Endothelial cell of hepatic sinusoid (primary cell): ENCODE measurements around the gene TK1.

ENCODE experiments used
- in situ Hi-C: cut with HindIII; loops from 2 replicates; pipeline ENCODE4 v1.10.0; 2017; ENCODE audit warnings: low sequenced_read_pairs

The TK1 gene

DNA sequence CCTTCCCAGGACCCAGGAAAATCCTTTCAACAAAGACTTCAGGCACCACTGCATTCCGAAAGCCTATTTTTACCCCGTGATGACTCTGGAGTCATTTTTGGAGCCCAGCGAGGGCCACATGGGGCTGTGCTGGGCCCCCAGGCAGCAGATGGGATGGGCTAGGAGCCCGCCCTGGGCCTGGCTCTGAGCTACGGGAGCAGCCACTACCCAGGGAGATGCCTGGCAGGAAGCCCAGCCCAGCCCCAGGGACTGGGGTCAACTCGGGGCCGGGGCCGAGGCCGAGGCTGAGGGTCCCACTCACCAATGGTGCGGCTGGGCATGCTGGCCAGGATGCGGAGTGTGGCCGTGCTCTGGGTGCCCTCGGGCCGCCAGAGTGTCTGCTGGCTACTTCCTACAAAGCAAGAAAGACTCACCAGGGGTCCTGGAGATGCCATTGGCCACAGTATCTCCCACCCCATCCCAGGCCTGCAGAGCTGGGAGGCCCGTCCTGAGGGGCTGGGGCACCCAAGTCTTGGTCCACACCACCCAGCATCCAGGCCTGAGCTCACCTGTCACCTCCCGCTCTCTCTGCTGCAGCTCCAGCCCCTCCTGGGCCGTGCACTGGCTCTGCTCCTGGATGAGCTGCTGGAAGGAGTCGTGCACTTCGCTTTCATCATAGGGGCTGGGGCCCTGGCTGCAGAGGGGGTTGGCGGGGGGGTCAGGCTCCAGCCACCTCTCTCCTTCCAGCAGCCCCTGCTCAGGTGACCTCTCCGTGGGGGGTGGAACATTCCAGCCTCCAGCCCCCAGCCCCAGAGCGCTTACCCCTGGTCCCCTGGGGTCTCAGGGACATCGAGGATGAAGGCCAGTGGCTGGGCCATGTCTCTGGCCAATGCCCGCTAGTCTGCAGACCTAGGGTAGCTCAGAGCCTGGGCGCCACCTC, 60.6 kb downstream of the TK1 start:
- in situ Hi-C loops, result no loop called here

DNA sequence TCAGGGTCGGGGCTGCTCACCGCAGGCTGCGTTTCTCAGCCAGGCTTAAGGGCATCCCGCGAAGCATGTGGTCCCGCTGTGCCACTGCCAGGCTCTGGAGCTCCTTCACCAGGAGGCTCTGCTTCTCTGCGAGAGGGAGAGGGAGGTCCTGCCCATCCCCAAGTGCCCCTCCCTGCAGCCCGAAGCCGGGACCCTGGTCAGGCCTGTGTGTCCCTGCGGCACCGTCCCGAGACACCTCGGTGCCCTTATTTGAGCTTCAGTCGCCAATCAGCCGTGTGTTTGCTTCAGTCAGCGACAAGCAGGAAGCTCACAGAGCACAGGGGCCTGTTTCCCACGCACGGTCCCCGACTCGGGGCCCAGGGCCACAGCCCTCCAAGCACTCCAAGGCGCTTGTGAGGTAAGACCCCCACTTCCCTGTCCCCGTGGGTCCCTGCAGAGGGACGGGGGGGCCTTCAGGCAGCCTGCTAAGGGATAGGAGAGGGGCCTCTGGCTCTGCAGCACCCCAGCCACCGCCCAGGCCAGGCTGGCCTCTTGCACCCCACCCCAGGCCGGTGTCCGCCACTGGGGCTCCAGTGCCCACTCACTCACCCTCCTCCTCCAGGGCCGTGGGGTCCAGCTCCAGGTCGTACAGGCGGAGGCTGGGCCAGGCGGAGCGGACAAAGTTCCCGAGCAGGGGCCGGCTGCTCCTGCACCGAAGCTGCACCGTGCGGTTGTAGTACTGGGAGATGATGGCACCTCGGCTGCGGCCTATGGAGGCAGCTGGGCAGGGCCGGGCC, 61.5 kb downstream of the TK1 start:
- in situ Hi-C loops, result no loop called here

DNA sequence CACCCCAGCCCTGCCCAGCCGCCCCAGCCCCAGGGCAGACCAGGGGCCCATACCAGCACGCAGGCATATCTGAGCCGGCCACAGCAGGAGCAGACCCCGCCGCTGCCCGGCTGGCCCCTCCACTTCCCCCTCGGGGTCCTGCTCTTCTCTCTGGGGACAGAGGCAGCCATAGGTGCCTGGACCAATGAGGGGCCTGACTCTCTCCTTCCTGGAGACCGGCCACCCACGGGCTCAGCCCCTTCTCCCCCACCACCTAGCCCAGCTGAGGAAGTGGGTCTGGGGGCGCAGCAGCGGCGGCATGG, 62.1 kb downstream of the TK1 start:
- in situ Hi-C loops, result no loop called here
